Measurements from ENCODE around the gene GRIN2C. TPM values are rescaled to one million over a fixed set of nuclear protein-coding genes. Genes with fewer than 3 reads are reported as not detected.

The GRIN2C gene
- total RNA-seq, 2 donors from 2014 or later = 0.42 to 1.4 TPM

- TF ChIP-seq CTCF (IDR thresholded peaks at IDR 0.05) = no peak
- DNase-seq (ENCODE audit: low spot score) = no peak
- Histone ChIP-seq H3K4me1 (ENCODE audit: control insufficient read depth in 1 of 2, low read depth in 2 of 2) (peaks cover 0 to 7% of the 10 kb centered on the region in 2 donors), H3K27ac (no peak overlapping the region), H3K9me3 (no peaks in the 10 kb centered on the region), H3K4me3 (no peak overlapping the region), H3K27me3 (replicated peaks; ENCODE audit: insufficient read depth) (no peaks in the 10 kb centered on the region), H3K36me3 (no peaks in the 10 kb centered on the region)
- ATAC-seq (ENCODE audit: insufficient number of reproducible peaks, low FRiP score, low read depth) = no peak
Measured at GRCh38 chr17:74888469-74888868, 28.8 kb upstream of the GRIN2C start.

GRCh38 chr17:74883241-74883745 is 23.6 kb upstream of the GRIN2C start:
- no peak for DNase-seq (ENCODE audit: low spot score)
- H3K27me3 ChIP-seq (replicated peaks; ENCODE audit: insufficient read depth) = no peaks in the 10 kb centered on the region

GRCh38 chr17:74882517-74883240 is 23.0 kb upstream of the GRIN2C start:
- no peak overlapping the region for H3K4me3 ChIP-seq
- no peaks in the 10 kb centered on the region for H3K9me3 ChIP-seq
- H3K27me3 ChIP-seq (replicated peaks; ENCODE audit: insufficient read depth) = no peaks in the 10 kb centered on the region
- H3K27ac ChIP-seq = no peak overlapping the region
- no peak for ATAC-seq (ENCODE audit: insufficient number of reproducible peaks, low FRiP score, low read depth)
- DNase-seq (ENCODE audit: low spot score) = no peak
- TF ChIP-seq CTCF (IDR thresholded peaks at IDR 0.05) = no peak
- H3K4me1 ChIP-seq (ENCODE audit: control insufficient read depth in 1 of 2, low read depth in 2 of 2) = no peaks in the 10 kb centered on the region
- no peaks in the 10 kb centered on the region for H3K36me3 ChIP-seq

More at GRCh38 chr17:74883241-74883745, 23.6 kb upstream of the GRIN2C start:
- Histone ChIP-seq H3K4me1 (ENCODE audit: control insufficient read depth in 1 of 2, low read depth in 2 of 2) (no peaks in the 10 kb centered on the region), H3K36me3 (no peaks in the 10 kb centered on the region), H3K9me3 (no peaks in the 10 kb centered on the region), H3K27ac (no peak overlapping the region), H3K4me3 (no peak overlapping the region)
- TF ChIP-seq CTCF (IDR thresholded peaks at IDR 0.05) = no peak
- no peak for ATAC-seq (ENCODE audit: insufficient number of reproducible peaks, low FRiP score, low read depth)

GRCh38 chr17:74881073-74881472 is 21.4 kb upstream of the GRIN2C start:
- no peaks in the 10 kb centered on the region for H3K27me3 ChIP-seq (replicated peaks; ENCODE audit: insufficient read depth)

GRCh38 chr17:74879308-74879707 is 19.6 kb upstream of the GRIN2C start:
- no peaks in the 10 kb centered on the region for H3K36me3 ChIP-seq
- ATAC-seq (ENCODE audit: insufficient number of reproducible peaks, low FRiP score, low read depth) (no peak), DNase-seq (ENCODE audit: low spot score) (no peak)
- no peak overlapping the region for H3K4me3 ChIP-seq
- H3K4me1 ChIP-seq (ENCODE audit: control insufficient read depth in 1 of 2, low read depth in 2 of 2) = no peaks in the 10 kb centered on the region
- no peaks in the 10 kb centered on the region for H3K27me3 ChIP-seq (replicated peaks; ENCODE audit: insufficient read depth)
- no peak for TF ChIP-seq CTCF (IDR thresholded peaks at IDR 0.05)
- no peaks in the 10 kb centered on the region for H3K9me3 ChIP-seq
- H3K27ac ChIP-seq = no peak overlapping the region

More at GRCh38 chr17:74881073-74881472, 21.4 kb upstream of the GRIN2C start:
- DNase-seq (ENCODE audit: low spot score) (no peak), ATAC-seq (ENCODE audit: insufficient number of reproducible peaks, low FRiP score, low read depth) (no peak)
- Histone ChIP-seq H3K36me3 (no peaks in the 10 kb centered on the region), H3K27ac (no peak overlapping the region), H3K4me3 (no peak overlapping the region), H3K4me1 (ENCODE audit: control insufficient read depth in 1 of 2, low read depth in 2 of 2) (no peaks in the 10 kb centered on the region), H3K9me3 (no peaks in the 10 kb centered on the region)
- no peak for TF ChIP-seq CTCF (IDR thresholded peaks at IDR 0.05)

Measured in thoracic aorta (tissue), 2 donors.